ENCODE data around the gene PTPN1.

Gene PTPN1

GRCh38 chr20:50577175-50578018 is 67.2 kb downstream of the PTPN1 start:
- DNase-seq (ENCODE audit: low read depth) = no peak

- DNase-seq (ENCODE audit: low read depth) = no peak
Observed at GRCh38 chr20:50578061-50578777, 68.0 kb downstream of the PTPN1 start.

GRCh38 chr20:50578778-50579165 is 68.6 kb downstream of the PTPN1 start:
- DNase-seq (ENCODE audit: low read depth) = no peak

GRCh38 chr20:50579511-50579910 is 69.3 kb downstream of the PTPN1 start:
- DNase-seq (ENCODE audit: low read depth) = no peak

GRCh38 chr20:50580016-50580747 is 70.0 kb downstream of the PTPN1 start:
- DNase-seq (ENCODE audit: low read depth) = peak; percentile 27

DNA sequence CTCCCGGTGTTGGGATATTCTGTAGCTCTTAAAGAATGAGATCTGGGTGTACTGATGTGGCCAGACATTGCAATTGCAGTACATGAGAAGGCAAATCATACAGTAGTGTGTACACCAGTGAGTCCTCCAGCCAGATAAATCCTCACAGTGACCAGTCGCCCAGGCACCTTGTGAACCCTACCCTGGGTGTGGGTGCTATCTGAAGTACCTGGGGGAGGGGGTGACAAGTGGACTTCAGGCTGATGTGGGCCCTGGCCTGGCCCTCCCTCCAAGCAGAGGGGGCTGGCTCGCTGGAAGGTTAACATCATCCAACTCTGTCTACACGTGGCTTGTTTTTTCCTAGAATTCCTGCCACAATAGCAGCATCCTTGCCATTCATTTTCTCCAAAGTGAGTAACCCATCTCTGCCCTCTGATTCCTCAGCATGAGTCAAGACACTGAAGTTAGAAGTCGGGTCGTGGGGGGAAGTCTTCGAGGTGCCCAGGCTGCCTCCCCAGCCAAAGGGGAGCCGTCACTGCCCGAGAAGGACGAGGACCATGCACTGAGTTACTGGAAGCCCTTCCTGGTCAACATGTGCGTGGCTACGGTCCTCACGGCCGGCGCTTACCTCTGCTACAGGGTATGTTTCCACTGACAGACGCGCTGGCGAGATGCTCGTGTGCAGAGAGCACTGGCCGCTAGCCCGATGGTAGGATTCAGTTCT is 70.8 kb downstream of the PTPN1 start:
- DNase-seq (ENCODE audit: low read depth) = no peak

- no peak for DNase-seq (ENCODE audit: low read depth)
Observed at GRCh38 chr20:50582092-50582491, 71.9 kb downstream of the PTPN1 start.

GRCh38 chr20:50582591-50583234 is 72.5 kb downstream of the PTPN1 start:
- DNase-seq (ENCODE audit: low read depth) = no peak

DNA sequence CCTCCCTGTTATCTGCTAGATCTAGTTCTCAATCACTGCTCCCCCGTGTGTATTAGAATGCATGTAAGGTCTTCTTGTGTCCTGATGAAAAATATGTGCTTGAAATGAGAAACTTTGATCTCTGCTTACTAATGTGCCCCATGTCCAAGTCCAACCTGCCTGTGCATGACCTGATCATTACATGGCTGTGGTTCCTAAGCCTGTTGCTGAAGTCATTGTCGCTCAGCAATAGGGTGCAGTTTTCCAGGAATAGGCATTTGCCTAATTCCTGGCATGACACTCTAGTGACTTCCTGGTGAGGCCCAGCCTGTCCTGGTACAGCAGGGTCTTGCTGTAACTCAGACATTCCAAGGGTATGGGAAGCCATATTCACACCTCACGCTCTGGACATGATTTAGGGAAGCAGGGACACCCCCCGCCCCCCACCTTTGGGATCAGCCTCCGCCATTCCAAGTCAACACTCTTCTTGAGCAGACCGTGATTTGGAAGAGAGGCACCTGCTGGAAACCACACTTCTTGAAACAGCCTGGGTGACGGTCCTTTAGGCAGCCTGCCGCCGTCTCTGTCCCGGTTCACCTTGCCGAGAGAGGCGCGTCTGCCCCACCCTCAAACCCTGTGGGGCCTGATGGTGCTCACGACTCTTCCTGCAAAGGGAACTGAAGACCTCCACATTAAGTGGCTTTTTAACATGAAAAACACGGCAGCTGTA is 73.4 kb downstream of the PTPN1 start:
- DNase-seq (ENCODE audit: low read depth) = no peak

- DNase-seq (ENCODE audit: low read depth) = no peak
Observed at GRCh38 chr20:50584687-50585086, 74.5 kb downstream of the PTPN1 start.

GRCh38 chr20:50585214-50585613 is 75.0 kb downstream of the PTPN1 start:
- no peak for DNase-seq (ENCODE audit: low read depth)

DNA sequence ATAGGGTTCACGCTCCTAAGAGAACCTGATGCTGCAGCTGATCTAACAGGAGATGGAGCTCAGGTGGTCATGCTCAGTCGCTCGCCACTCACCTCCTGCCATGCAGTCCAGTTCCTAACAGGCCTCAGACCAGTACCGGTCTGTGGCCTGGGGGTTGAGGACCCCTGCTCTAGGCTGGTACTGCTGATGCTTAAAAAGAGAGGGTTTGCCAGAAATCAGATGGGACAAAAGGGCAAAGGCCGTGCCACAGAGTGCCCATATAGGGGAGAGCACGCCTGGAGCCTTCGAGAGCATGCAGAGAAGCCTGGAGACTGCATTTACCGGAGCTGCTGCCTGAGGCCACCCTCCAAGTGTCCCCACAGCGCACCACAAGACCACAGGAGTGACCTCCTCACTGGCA is 75.5 kb downstream of the PTPN1 start:
- DNase-seq (ENCODE audit: low read depth) = no peak

DNA sequence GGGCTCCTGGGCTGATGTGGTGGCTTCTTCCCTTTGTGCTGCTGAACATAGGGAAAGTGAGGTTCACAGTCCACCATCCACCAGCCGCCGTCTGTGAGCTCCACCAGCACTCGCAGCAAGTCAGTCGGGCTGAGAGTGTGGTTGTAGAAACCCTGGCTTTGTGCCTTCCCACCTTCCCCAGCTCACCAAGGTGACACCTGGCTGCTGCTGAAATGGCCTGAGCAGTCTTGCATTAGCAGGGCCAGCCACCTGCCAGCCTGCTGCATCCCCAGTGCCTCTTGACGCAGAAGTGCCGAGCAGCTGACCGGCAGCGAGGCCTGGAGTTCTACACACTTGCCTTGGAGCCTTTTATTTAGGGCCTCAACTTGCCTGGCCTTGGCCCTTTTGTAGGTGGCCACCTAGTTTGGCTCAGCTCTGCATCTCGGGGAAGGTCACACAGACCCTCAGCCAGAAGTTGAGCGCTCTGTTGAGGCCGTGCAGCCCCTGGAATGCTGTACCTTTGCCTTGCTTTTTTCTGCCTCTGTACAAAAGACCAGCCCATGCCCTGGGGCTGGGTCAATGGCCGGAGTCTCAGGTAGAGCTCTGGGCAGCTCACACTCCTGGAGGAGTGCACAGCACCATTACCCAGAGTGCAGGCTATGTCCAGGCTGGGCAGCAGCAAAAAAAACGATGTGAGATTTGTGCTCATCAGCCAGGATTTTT is 76.5 kb downstream of the PTPN1 start:
- no peak for DNase-seq (ENCODE audit: low read depth)

- no peak for DNase-seq (ENCODE audit: low read depth)
Observed at GRCh38 chr20:50587291-50587961, 77.2 kb downstream of the PTPN1 start.

- peak; percentile 51 for DNase-seq (ENCODE audit: low read depth)
Observed at GRCh38 chr20:50588034-50588736, 78.0 kb downstream of the PTPN1 start.

GRCh38 chr20:50589548-50590347 is 79.6 kb downstream of the PTPN1 start:
- no peak for DNase-seq (ENCODE audit: low read depth)

GRCh38 chr20:50590348-50590664 is 80.1 kb downstream of the PTPN1 start:
- DNase-seq (ENCODE audit: low read depth) = no peak

GRCh38 chr20:50591233-50591852 is 81.2 kb downstream of the PTPN1 start:
- DNase-seq (ENCODE audit: low read depth) = no peak
